GM12873 (cell line): ENCODE measurements around the gene ENGASE.

Experiments
- CTCF ChIP-seq: IDR thresholded peaks from 2 replicates; pipeline ENCODE4 v1.5.1; 2012; ENCODE audit warnings: low read depth, mild to moderate bottlenecking, moderate library complexity, low read length, control low read depth; ENCODE audit not compliant: insufficient read depth; ENCODE audit errors: missing control alignments

Gene ENGASE

GRCh38 chr17:79096477-79096876 lies 21.9 kb downstream of the ENGASE start:
- TF ChIP-seq CTCF: no peak

- TF ChIP-seq CTCF: no peak
Measured at GRCh38 chr17:79097226-79098055, 22.8 kb downstream of the ENGASE start.

- no peak for TF ChIP-seq CTCF
Measured at GRCh38 chr17:79098282-79098867, 23.8 kb downstream of the ENGASE start.

GRCh38 chr17:79100405-79100804 lies 25.8 kb downstream of the ENGASE start:
- no peak for TF ChIP-seq CTCF

- no peak for TF ChIP-seq CTCF
Measured at GRCh38 chr17:79101111-79101673, 26.6 kb downstream of the ENGASE start.

- no peak for TF ChIP-seq CTCF
Measured at GRCh38 chr17:79102214-79102613, 27.6 kb downstream of the ENGASE start.

GRCh38 chr17:79104898-79105600 lies 30.4 kb downstream of the ENGASE start:
- no peak for TF ChIP-seq CTCF
